Ovary (tissue), 9 donors: ENCODE data around the gene PXT1. TPM values are rescaled to one million over a fixed set of nuclear protein-coding genes. Genes with fewer than 3 reads are reported as not detected.

Source experiments
- polyA plus RNA-seq, 2 donors: library from polyadenylated mRNA; stranded (reverse); fragments of 200-250 nt in 1 of 2; fragments of 350-450 nt in 1 of 2; fragmentation: Illumina TruSeq in 1 of 2; extraction: RNeasy Lipid Tissue Mini Kit (QIAGEN cat#74804) in 1 of 2; gene quantifications; one replicate each; pipeline ENCODE4 v1.2.3, GENCODE V29; 2013 to 2014
- small RNA-seq: library from RNA; depleted of rRNA; stranded (forward); fragments of <200 nt; gene quantifications from one replicate; pipeline ENCODE3, GENCODE V24; 2016
- total RNA-seq, 7 donors: library from RNA; depleted of rRNA in 2 of 7; stranded (reverse); fragments of >200 nt in 2 of 7; fragmentation: NEBNext Ultra II Directional in 3 of 7; extraction: Animal tissue kit (Norgen Biotek cat#: 25700) in 3 of 7; gene quantifications; one replicate each; pipeline versions ENCODE4 v1.1.0 to v1.2.4, GENCODE V29; 2016 to 2023
- donor health status: DM: no; HTN: no; CAD: no; lungs with moderate emphysema.
- donor health status: DM: no; HTN: no; CAD: no.
- donor health status: Bipolar disorder and iron deficiency.
- donor health status: DM: yes; HTN: yes; CAD: no.
- donor health status: DM: no; HTN: no; CAD: no.
- donor health status: DM: yes; HTN: yes; CAD: no.

PXT1 gene
- total and polyA plus RNA-seq, 9 donors, result not detected

Small RNAs within 50 kb of the gene (small RNA-seq; reads per million reads assigned to genes)
- gene RN7SL502P, result not detected

Other genes with a start within 250 kb of the PXT1 start
- 10 to 100 TPM; 15.7 to 34.5 (median 31.0) TPM for gene BRPF3, start 246.1 kb downstream of the PXT1 start, total RNA-seq
- gene BRPF3, start 246.1 kb downstream of the PXT1 start, polyA plus RNA-seq, result 10 to 100 TPM; 18.2 to 30.3 TPM
- gene PNPLA1, start 172.8 kb downstream of the PXT1 start, total RNA-seq, result under 1 TPM in 2 of 7 donors, not detected in 5; 0.18 to 0.20 TPM
- under 1 TPM; 0.04 to 0.07 TPM for gene PNPLA1, start 172.8 kb downstream of the PXT1 start, polyA plus RNA-seq
- 1 to 10 TPM in 1 of 7 donors, under 1 TPM in 3, not detected in 3; 0.05 to 1.4 (median 0.18) TPM for gene BNIP5, start 106.0 kb downstream of the PXT1 start, total RNA-seq
- gene BNIP5, start 106.0 kb downstream of the PXT1 start, polyA plus RNA-seq, result under 1 TPM in 1 of 2 donors, not detected in 1; 0.01 TPM
- 1 to 10 TPM; 1.3 to 3.7 (median 2.1) TPM for gene ETV7, start 55.2 kb downstream of the PXT1 start, total RNA-seq
- 1 to 10 TPM; 1.1 to 1.2 TPM for gene ETV7, start 55.2 kb downstream of the PXT1 start, polyA plus RNA-seq
- gene KCTD20, start 146 bp upstream of the PXT1 start, total RNA-seq, result 10 to 100 TPM; 33.3 to 73.7 (median 46.2) TPM
- 10 to 100 TPM; 21.7 to 50.7 TPM for gene KCTD20, start 146 bp upstream of the PXT1 start, polyA plus RNA-seq
- 10 to 100 TPM in 6 of 7 donors, 1 to 10 TPM in 1; 8.9 to 24.2 (median 15.5) TPM for gene STK38, start 104.6 kb upstream of the PXT1 start, total RNA-seq
- gene STK38, start 104.6 kb upstream of the PXT1 start, polyA plus RNA-seq, result 10 to 100 TPM in 1 of 2 donors, 1 to 10 TPM in 1; 9.0 to 35.4 TPM
- 100 to 1,000 TPM; 146 to 345 (median 280) TPM for gene SRSF3, start 151.5 kb upstream of the PXT1 start, total RNA-seq
- gene SRSF3, start 151.5 kb upstream of the PXT1 start, polyA plus RNA-seq, result 100 to 1,000 TPM; 244 to 267 TPM
- gene CDKN1A, start 235.9 kb upstream of the PXT1 start, total RNA-seq, result 100 to 1,000 TPM in 6 of 7 donors, 10 to 100 TPM in 1; 82.1 to 305 (median 129) TPM
- 100 to 1,000 TPM; 134 to 142 TPM for gene CDKN1A, start 235.9 kb upstream of the PXT1 start, polyA plus RNA-seq